NCI-H2196 treated with DMSO at 0.1 percent for 48 hours (cell line): ENCODE data around the gene CACHD1.

ENCODE experiments used
- DNase-seq: peaks from one replicate; lab custom pipeline; 2025; ENCODE audit not compliant: unreplicated experiment; lab: John Stamatoyannopoulos, UW

The CACHD1 gene

GRCh38 chr1:64546013-64546412 lies 76.1 kb downstream of the CACHD1 start:
- DNase-seq = no peak

DNA sequence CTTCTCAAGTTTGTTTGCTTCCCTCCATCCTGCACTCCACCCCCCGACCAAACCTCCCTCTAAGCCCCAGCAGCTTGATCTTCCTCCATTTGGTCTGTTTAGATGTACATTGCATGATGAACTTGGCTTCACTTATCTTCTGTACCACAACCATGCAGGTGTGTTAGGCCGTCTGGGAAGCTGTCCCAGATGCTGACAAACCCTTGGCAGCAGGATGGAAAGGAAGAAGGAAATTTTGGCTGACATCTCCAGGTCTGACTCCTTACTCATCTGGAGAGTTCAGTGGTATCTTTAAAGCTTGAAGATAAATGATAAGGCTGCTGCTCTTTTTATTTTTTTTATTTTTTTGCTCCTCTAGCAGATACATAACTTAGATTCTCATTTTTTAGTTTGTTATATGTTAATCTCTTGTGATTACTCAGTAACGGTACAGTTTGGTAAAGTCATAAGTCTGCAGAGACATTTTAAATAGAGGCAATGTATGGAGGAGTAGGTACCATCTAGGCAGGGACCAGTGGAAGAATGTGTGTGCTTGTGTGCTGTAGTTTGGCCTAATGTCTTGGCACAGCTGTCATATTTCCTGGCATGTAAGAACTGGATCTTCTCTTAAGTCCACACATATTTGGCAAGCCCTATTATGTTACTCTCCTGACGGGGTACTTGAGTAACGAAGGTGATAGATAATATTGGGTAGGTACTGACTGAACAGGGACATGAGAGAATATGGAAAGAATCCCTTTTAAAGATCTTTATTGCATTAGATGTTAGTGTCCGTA lies 79.7 kb downstream of the CACHD1 start:
- DNase-seq = peak; percentile 27

DNA sequence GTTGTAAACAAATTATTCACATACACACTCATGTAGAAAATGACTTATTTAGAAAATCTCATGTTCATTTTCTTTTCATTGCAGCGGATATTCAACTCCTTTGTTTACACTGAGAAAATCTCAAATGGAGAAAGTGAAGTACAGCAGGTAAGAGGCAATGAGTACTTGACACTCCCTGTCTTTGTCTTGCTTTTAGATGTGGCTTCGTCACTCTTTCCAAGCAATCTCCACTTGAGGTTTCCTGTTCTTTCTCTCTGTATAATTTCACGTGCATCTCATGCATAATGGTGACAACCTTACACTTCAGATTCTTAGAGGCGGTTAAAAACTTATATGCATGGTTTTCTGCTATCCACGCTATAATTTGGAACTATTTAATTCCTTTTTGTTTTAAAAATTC lies 80.6 kb downstream of the CACHD1 start:
- peak; percentile 51 for DNase-seq

DNA sequence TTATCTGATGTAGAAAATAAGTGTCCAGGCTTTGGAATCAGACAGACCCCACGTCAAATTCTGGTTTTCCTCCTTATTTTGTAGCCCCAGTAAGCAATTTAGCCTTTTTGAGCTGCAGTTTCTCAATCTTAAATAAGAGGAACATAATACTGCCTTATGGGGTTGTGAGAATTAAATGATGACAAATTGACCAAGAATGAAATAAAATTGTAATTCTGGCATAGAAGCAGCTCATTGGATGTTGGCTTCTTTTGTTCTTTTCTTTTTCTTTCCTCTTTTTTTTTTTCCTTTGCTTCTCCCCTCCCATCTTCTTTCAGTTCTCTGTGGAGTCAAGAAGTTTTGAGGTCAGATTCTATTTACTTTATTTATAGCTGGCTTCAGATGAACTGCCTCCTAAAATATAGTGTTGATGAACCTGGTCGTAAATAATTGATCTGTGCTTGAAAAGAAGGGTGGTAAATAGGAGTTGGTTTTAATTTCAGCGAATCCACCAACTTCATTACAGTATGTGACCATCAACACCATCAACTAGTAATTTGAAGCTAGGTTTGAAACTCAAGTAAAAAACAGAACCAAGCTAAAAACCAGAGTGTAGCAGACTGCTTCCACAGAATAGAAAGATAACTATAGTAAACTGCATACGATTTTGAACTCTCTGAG lies 81.1 kb downstream of the CACHD1 start:
- DNase-seq = no peak

- no peak for DNase-seq
Observed at GRCh38 chr1:64553285-64553684, 83.4 kb downstream of the CACHD1 start.

GRCh38 chr1:64555947-64556346 lies 86.0 kb downstream of the CACHD1 start:
- DNase-seq = no peak

DNA sequence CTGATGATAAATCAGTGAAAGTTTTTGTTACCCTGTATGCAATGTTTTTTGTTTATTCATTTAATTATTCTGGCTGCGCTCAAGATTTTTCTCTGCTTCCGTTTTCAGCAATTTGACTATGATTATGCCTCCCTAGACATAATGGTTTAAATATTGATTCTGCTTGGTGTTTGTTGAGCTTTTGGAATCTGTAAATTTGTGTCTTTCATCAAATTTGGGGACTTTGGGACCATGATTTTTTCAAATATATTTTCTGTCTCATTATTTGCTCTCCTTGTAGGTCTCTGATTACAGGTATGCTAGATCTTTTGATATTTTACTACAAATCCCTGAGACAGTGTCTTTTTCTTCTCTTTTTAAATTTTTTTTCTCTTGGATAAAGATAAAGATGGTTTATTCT lies 92.1 kb downstream of the CACHD1 start:
- DNase-seq = no peak

DNA sequence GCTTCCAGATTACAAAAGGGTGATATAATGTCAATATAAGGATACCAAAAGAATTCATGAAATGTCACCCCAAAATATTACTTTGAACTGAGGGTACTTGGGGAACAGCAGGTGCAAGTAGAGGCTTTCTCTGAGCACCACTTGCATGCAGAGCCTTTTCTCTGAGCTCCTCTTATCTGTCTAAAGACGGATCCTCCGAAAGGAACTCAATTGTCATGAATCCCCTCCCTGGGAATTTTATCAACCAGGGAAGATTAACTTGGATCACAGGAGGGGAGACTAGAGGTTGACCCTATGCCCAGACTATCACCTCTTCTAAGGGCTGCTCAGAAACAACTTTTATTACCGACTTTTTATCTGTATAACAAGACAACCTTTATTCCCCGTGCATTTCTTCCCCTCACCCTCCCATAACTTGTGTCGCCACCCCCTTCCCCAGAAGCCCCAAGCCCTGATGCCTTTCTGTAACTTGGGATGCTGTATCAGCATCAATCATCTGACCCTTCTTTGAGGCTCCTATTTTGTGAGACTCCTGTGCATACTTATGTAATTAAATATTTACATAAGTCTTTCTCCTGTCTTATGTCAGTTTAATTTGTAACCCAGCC lies 94.1 kb downstream of the CACHD1 start:
- no peak for DNase-seq

GRCh38 chr1:64564891-64565290 lies 95.0 kb downstream of the CACHD1 start:
- DNase-seq = no peak

DNA sequence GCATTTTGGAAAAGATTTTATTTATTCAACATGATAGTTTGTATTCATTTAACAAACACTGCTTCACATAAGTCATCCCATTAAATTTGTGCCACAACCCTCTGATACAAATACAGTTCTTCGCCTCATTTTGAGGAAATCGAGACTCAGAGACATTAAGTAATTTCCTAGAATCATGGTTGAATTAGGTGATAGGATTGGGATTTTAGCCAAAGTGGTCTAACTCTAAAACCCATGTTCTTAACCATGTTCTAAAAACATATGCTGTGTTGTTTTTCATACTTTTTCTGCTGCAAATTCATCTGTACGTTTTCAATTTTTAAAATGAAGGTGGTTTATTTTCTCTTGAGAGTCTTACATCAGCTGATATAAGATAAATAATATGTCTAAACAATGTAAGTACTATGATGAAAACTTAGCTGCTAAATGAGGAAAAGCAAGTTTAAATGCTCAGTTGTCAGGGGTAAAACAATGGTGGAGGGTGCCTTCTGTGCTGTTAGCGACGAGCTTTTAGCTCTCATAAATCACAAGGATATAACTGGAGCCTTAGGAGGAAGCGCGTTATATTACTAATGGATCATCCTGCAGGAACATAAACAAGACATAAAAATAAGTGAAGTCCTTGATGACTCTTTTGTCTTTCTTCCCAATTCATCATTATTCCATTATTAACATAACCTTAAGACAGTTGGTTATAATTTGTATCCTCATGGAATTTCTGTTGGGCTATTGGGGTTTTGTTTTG lies 97.7 kb downstream of the CACHD1 start:
- DNase-seq = no peak

DNA sequence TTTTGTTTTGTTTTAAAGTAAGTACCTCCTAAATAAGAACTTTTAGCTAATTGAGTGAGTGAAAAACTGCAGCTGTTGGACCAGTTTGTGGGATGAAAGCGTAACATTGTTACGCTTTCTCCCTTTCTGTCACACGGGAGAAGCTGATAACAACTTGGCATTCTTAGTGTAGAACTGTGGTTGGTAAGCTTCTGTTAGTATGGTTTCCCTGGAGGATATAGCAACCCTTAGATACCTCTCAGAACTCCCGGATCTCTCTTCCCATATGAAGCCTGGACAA lies 98.2 kb downstream of the CACHD1 start:
- no peak for DNase-seq

DNA sequence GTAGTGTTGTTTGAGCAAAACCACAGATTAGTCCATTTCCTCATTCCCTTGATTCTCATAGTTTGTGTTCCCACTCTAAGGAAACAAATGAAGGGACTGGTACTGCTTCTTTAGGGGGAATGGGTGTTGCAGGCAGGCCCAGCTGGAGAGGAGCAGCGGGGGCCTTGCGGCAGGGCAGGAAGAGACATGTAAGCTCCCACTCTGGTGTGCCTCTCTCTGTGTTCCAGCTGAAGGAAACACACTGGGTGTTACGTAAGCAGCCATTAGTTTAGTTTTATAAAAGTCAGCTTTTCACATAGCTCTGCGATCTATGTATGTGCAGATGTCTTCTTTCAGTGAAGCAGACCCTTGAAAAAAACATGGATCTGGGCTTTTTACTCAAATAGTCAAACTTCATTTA lies 99.5 kb downstream of the CACHD1 start:
- DNase-seq = no peak

DNA sequence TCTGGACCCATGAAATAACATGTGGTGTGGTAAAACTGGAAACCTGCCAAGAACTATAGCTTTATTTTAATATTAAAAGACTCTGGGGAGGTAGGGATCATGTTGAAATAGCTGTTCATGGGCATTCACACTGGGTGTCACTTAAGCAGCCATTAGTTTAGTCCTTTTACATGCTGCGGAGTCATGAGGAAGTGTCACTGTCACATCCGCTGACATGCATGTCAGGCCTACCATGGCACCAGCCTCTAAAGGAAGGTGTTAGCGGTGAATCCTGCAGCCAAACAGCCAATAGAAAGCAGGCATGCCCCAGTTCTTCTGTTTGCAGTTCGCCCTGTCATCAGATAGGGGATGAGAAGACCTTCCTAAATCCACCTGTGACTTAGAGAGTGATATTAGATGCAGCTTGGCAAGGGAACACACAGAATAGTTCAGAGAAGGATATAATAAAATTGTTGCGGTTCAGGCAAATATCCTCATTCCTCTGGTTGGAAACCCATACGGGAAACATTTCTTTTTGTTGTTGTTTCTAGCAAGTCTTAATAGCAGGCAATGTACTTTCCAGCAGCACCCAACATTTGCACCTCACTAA lies 100.4 kb downstream of the CACHD1 start:
- no peak for DNase-seq

DNA sequence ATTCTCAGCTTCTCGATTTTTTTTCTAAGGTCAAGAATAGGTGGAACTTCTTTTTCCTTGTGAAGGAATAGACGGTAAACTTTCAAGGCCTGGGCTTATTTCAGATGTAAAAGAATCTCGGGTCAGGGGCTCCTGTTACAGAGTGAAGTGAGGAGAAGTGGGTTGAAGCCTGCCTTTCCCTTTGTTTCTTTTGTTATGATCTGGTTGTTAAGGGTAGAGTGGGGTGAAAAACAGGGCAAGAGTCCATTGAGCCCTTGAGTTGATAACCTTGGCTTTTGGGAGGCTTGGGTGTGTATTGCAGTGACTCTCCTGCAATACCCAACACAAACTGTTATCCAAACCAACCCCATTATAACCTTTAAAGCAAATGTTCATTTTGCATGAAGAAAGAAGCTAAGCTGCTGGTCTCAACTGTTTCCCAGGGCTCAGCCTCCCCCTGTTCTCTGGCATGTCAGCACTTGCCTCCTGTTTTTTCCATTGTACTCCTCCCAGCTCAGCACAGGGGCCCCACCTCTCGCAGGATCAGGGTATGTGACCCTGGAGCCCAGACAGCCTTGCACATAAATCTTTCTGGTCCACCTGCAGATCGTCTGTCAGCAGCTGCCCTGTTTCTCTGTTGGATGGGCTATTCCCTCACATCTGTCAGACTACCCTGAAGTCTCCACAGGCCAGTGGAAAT lies 102.4 kb downstream of the CACHD1 start:
- DNase-seq = no peak

DNA sequence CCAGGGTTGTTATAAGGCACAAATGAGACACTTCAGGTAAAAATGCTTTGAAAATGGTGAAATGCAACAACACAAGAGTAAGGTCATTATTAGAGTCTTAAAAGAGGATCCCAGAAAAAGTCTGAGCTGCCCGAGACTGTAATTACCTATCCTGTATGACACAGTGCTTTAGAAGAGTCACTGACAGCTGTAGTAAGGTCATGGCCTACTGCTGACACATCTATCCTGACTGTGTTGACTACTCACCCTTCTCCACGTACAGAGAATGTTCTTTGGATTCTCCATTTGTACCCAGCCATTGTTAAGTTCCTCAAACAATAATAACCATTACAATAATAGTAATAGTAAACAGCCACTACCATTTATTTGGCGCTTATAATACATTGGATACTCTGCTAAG lies 104.4 kb downstream of the CACHD1 start:
- DNase-seq = no peak

- DNase-seq = no peak
Observed at GRCh38 chr1:64575881-64576676, 106.2 kb downstream of the CACHD1 start.

DNA sequence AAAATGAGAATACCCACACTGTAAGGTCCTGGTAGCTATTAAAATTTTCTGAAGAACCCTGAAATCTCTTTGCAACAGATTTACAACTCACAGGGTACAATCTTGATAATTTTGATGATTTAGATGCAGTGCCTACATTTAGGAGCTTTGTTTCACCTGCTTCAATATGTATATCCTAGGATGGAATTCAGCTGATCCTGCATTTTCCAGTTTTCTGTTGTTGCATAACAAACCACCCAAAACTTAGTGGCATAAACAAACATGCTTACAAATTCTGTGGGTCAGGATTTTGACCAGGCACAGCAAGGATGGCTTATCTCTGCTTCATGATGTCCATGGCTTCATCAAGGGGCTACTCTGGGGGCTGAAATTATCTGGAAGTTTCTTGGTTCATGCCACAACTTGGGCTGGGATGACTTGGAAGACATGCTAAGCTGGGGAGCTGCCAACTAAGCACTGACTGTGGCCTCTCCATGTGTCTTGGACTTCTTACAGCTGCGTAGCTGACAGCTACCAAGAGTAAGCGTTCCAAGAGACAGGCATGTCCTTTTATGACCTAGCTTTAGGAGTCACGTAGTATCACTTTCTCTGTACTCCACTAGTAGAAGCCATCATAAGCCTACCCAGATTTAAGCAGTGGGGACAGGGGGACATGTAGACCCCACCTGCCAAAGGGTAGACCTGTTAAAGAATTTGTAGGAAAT lies 108.5 kb downstream of the CACHD1 start:
- DNase-seq = no peak

DNA sequence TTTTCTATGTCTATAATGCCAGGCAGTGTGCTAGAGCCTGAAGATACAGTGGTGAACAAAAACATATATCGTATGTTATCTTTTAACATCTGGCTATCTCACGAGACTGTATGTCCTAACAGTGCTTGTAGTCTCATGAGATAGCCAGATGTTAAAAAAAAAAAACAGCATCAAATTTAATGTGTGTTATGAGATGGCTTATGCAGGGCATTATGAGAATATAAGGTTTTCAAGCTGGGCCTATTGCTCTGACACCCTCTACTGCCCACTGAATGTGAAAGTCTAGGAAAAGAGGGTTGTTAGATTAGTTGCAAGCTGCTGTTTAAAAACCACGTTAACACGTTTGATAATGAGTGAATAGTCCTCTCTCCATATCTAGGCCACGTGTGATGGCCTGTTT lies 109.8 kb downstream of the CACHD1 start:
- no peak for DNase-seq

- DNase-seq = no peak
Observed at GRCh38 chr1:64581135-64581842, 111.4 kb downstream of the CACHD1 start.
